Activated T-helper 17 cell treated with anti-CD3 and anti-CD28 coated beads, Interleukin-2, amount 50 U/mL, for 72 hours (primary cell): ENCODE results near the gene ZNF543. TPM values are rescaled to one million over a fixed set of nuclear protein-coding genes. Genes with fewer than 3 reads are reported as not detected.
"Not testable (repeated sequence)": the region's sequence is repeated elsewhere in the genome, so short reads cannot be mapped to it uniquely, and the experiment has no call there.

ENCODE experiments used
- ATAC-seq: fragments of 150-1000 bp; cut with Tn5 transposase; replicated peaks from 2 replicates; pipeline ENCODE4 v1.10.0; 2021; ENCODE audit warnings: mild to moderate bottlenecking, moderate library complexity
- H3K27ac Mint-ChIP-seq: one replicate; pipeline ENCODE4 v1.8.0; 2022; ENCODE audit warnings: mixed read lengths
- H3K27me3 Mint-ChIP-seq: one replicate; pipeline ENCODE4 v1.8.0; 2022; ENCODE audit warnings: mixed read lengths
- H3K36me3 Mint-ChIP-seq: one replicate; pipeline ENCODE4 v1.8.0; 2022; ENCODE audit warnings: low read depth, mild to moderate bottlenecking, mixed read lengths
- H3K4me1 Mint-ChIP-seq: one replicate; pipeline ENCODE4 v1.8.0; 2022; ENCODE audit warnings: mixed read lengths
- H3K4me3 Mint-ChIP-seq: one replicate; pipeline ENCODE4 v1.8.0; 2022; ENCODE audit warnings: mild to moderate bottlenecking, mixed read lengths
- H3K9me3 Mint-ChIP-seq: one replicate; pipeline ENCODE4 v1.8.0; 2022; ENCODE audit warnings: mixed read lengths
- total RNA-seq, 2 donors: library from RNA; stranded (reverse); gene quantifications; one replicate each; pipeline ENCODE4 v1.2.3, GENCODE V29; 2022

ZNF543 gene
- total RNA-seq, result 1 to 10 TPM; 6.6 to 6.7 TPM

DNA sequence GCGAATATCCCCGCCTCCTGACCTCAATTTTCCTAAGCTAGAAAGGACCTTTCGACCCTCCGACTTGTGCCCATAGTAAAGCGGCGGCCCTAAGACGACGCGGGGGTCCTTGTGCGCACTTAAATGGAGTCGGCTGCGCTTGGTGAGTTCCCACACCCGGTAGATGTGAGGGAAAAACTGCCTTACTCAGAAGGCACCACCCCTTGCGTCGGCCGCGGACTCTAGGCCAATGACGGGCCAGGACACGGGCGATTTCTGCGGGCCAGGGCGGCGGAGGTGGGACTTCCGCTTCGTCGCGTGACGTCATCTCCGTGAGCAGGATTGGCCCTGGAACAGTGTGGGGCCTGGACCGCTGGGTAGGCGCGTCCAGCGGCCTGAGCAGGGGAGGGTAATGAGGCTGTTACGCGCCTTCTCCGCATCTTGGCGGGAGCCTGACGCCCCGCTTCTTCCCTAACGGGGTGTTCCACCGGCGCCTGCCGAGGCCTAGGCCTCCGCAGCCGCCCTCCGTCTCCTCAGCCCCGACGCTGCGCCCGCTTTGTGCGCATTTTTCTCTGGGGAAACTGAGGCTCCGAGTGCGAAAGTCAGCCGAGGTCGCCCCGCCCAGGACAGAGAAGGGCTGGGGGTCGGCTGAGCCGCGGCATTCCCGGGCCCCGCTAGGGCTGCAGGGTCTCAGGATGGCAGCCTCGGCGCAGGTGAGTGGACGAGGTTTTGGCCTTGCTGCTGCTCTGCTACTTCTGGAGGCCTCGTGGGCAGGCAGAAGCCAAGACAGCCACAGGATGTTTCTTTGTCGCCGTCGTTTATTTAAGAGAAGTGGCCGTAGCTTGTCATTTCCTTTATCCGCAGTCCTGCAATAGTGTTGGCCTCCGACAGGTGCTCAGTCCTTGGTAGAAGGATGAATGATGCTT lies at the start of gene ZNF543:
Gene ZNF543, plus strand, starts transcription at position 293 of the 905 bp plus-strand sequence. Its CDS starts 382 bp downstream, at position 675.
- peak; percentile 100 for ATAC-seq

DNA sequence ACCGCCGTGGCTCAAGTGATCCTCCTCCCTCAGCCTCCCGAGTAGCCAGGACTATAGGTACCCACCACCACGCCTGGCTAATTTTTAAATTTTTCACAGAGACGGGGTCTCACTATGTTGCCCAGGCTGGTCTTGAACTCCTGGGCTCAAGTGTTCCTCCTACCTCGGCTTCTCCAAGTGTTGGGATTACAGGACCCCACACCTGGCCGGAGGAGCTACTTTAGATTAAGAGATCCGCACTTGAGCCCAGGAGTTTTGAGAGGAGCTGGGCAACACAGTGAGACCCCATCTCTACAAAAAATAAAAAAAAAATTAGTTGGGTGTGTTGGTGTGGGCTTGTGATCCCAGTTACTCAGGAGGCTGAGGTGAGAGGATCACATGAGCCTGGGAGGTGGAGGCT lies 49.0 kb upstream of the ZNF543 start:
- ATAC-seq, result no peak
- H3K27me3 Mint-ChIP-seq, result no peaks in the 10 kb centered on the region
- peaks cover 24% of the 10 kb centered on the region for H3K4me1 Mint-ChIP-seq
- H3K9me3 Mint-ChIP-seq, result peaks cover 8% of the 10 kb centered on the region
- H3K27ac Mint-ChIP-seq, result no peak overlapping the region
- peaks cover 52% of the 10 kb centered on the region for H3K36me3 Mint-ChIP-seq
- H3K4me3 Mint-ChIP-seq, result no peak overlapping the region

More for the DNA sequence above, at the start of gene ZNF543:
- peak within 1 kb of the TSS; percentile 94 for H3K4me3 Mint-ChIP-seq
- peaks cover 31% of the 10 kb centered on the region for H3K36me3 Mint-ChIP-seq
- H3K27ac Mint-ChIP-seq, result peak within 1 kb of the TSS; percentile 94
- peaks cover 12% of the 10 kb centered on the region for H3K4me1 Mint-ChIP-seq
- H3K27me3 Mint-ChIP-seq, result peaks cover 20% of the 10 kb centered on the region
- peaks cover 13% of the 10 kb centered on the region for H3K9me3 Mint-ChIP-seq

DNA sequence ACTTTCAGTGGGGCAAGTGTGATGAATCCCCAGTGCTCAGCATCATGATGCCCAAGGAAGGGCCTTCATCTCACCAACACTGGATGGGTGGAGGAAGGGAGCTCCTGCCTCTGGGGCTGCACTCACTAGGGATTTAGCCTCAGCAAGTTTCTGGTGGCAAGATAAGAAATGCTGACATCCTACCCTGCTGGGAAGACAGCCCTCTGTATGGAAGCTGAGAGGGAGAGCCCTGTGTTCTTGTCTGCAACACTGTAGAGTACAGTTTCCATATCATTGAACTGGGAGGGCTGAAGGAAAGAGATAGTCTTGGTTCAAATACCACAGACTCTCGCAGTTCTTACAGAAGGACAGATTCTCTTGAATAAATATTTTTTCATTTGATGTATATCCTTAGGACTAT lies 47.3 kb upstream of the ZNF543 start:
- Mint-ChIP-seq H3K27ac (peak overlapping the region; percentile 89), H3K27me3 (no peaks in the 10 kb centered on the region), H3K4me3 (peak overlapping the region; percentile 56), H3K9me3 (no peaks in the 10 kb centered on the region), H3K36me3 (peaks cover 52% of the 10 kb centered on the region), H3K4me1 (peaks cover 18% of the 10 kb centered on the region)
- no peak for ATAC-seq

DNA sequence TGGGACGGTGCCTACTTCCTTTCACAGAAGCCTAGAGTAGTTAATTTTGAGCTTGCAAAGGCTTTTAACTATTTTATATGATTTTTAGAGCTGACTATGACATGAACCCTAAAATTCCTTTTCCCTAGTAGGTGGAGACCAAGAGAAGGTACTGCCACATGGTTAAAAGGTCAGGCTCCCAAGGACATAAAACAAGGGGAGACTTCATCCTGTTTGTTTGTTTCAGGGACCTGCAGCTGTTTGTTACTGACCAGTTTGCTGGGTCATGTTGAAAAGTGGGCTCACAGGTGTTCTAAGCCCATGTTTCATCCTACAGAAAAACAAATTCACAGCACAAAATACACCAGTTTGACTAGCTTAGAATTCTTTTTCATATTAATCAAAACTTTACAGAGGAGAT lies 43.8 kb upstream of the ZNF543 start:
- Mint-ChIP-seq H3K4me3 (no peak overlapping the region), H3K27me3 (no peaks in the 10 kb centered on the region), H3K4me1 (peaks cover 8% of the 10 kb centered on the region), H3K36me3 (peaks cover 39% of the 10 kb centered on the region), H3K27ac (no peak overlapping the region), H3K9me3 (no peaks in the 10 kb centered on the region)
- no peak for ATAC-seq

DNA sequence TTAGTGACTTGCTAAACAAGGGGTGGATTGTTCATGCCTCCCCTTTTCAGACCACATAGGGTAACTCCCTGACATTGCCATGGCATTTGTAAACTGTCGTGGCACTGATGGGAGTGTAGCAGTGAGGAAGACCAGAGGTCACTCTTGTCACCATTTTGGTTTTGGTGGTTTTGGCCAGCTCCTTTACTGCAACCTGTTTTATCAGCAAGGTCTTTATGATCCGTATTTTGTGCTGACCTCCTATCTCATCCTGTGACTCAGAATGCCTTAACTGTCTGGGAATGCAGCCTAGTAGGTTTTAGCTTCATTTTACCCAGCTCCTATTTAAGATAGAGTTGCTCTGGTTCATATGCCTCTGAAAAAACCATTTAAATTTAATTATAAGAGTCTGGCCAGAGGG lies 41.8 kb upstream of the ZNF543 start:
- H3K9me3 Mint-ChIP-seq, H3K4me3 Mint-ChIP-seq, H3K27me3 Mint-ChIP-seq, ATAC-seq: not testable (repeated sequence)
- Mint-ChIP-seq H3K27ac (peak overlapping the region; percentile 52), H3K36me3 (peaks cover 31% of the 10 kb centered on the region), H3K4me1 (peaks cover 12% of the 10 kb centered on the region)

DNA sequence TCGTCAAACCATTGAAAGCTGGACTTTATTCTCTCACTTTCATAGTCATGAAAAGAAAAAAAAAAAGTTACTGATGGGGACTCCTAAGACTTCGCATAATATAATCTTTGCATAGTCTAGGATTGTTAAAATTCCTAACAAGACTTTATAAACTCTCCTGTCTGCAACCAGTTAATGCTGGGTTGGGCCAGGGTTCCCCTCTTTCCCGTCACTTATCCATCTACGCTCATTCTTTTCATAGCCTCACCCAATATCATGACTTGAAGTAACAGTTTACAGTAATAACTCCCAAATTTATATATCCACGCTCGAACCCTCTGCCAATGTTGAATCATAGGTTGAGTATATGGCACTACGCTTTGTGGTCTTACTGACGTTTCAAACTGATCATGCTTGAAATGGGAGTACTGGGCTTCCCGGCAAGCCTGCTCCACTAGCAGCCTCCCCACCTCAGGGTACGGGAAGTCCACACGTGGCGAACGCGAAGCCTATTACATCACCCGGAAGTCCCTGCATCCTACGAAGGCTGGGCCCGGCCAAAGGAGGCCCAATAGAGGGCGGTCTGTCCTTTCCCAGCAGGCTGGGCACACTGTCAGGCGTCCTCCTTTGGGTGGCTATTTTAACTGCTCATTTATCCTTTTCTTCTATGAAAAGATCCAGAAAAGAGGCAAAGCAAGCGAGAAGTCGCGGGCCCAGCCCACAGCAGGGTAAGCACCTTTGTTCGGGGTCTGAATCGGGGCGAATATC lies 40.7 kb upstream of the ZNF543 start:
- H3K27me3 Mint-ChIP-seq, result no peaks in the 10 kb centered on the region
- ATAC-seq, result peak; percentile 74
- H3K4me1 Mint-ChIP-seq, result peaks cover 10% of the 10 kb centered on the region
- peaks cover 22% of the 10 kb centered on the region for H3K36me3 Mint-ChIP-seq
- H3K27ac Mint-ChIP-seq, result no peak overlapping the region
- no peaks in the 10 kb centered on the region for H3K9me3 Mint-ChIP-seq
- H3K4me3 Mint-ChIP-seq, result no peak overlapping the region

DNA sequence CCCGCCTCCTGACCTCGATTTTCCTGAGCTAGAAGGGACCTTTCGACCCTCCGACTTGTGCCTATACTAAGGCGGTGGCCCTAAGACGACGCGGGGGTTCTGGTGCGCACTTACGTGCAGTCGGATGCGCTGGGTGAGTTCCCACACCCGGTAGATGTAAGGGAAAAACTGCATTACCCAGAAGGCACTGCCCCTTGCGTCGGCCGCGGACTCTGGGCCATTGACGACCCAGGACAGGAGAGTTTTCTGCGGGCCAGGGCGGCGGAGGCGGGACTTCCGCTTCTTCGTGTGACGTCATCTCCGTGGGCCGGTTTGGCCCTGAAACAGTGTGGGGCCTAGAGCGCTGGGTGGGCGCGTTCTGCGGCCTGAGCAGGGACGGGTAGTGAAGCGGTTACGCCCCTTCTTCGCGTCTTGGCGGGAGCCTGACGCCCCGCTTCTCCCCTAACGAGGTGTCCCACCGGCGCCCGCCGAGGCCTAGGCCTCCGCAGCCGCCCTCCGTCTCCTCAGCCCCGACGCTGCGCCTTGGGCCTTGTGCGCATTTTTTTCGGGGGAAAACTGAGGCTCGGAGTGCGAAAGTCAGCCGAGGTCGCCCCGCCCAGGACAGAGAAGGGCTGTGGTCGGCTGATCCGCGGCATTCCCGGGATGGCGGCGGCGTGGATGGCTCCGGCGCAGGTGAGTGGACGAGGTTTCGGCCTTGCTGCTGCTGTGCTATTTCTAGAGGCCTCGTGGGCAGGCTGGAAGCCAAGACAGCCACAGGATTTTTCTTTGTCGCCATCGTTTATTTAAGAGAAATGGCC lies 39.9 kb upstream of the ZNF543 start, which contains the start of gene ZNF460:
Gene ZNF460, plus strand, starts transcription at position 321 of the 797 bp plus-strand sequence. Its CDS starts 322 bp downstream, at position 643.
- peak; percentile 73 for ATAC-seq
- Mint-ChIP-seq H3K36me3 (peaks cover 17% of the 10 kb centered on the region), H3K4me3 (no peak within 1 kb of the TSS), H3K9me3 (no peaks in the 10 kb centered on the region), H3K4me1 (peaks cover 16% of the 10 kb centered on the region), H3K27me3 (no peaks in the 10 kb centered on the region), H3K27ac (no peak within 1 kb of the TSS)

DNA sequence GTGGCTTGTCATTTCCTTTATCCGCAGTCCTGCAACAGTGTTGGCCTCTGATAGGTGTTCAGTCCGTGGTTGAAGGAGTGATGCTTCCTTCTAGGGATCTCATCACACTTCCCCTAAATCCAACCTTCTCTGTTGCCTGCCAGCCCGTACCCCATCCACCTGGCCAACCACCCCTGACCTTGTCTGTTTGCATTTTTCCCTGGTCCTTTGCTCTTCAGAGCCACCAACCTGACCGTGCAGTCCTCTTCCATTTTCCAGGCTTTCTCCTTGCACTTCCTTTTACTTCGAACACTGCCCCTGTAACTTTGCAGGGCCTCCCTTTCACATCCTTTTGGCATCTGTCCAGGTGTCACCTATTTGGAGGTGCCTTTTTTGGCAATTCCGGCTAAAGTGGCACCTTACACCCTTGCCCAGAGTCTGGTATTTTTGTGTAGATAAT lies 39.3 kb upstream of the ZNF543 start:
- ATAC-seq, result no peak
- no peaks in the 10 kb centered on the region for H3K9me3 Mint-ChIP-seq
- no peak overlapping the region for H3K4me3 Mint-ChIP-seq
- H3K36me3 Mint-ChIP-seq, result peaks cover 10% of the 10 kb centered on the region
- no peak overlapping the region for H3K27ac Mint-ChIP-seq
- H3K4me1 Mint-ChIP-seq, result peaks cover 18% of the 10 kb centered on the region
- H3K27me3 Mint-ChIP-seq, result no peaks in the 10 kb centered on the region

DNA sequence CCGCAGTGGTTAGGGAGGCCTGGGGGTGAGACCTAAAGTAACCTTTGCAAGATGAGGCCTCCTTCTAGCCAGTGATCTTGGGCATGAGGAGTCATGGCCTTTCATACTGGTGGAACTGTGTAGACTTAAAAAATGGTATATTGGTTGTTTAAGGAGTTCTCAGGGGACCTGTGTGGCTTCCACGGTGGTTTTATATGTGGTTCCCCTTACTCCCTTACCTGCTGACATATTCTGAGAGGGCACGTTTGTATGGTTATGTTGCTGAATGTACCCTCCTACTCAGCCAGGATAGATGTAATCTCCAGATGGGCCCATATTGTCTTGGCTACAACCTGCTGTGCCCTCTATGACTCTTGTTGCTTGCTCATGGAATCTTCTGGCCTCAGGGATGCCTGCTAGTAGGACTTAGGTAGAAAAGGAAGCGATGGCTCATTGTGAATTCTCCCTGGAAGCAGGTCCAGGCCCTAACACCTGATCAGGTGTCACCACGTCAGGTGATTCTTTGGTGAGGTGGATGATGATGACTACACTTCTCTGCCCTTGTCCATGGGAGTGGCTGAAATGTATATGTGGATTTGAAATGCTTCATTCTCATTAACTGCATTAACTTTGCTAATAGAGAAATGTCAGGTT lies 38.1 kb upstream of the ZNF543 start:
- no peaks in the 10 kb centered on the region for H3K36me3 Mint-ChIP-seq
- H3K4me1 Mint-ChIP-seq, result peaks cover 22% of the 10 kb centered on the region
- no peaks in the 10 kb centered on the region for H3K9me3 Mint-ChIP-seq
- H3K27me3 Mint-ChIP-seq, result no peaks in the 10 kb centered on the region
- no peak overlapping the region for H3K27ac Mint-ChIP-seq
- H3K4me3 Mint-ChIP-seq, result no peak overlapping the region
- ATAC-seq, result peak; percentile 56

DNA sequence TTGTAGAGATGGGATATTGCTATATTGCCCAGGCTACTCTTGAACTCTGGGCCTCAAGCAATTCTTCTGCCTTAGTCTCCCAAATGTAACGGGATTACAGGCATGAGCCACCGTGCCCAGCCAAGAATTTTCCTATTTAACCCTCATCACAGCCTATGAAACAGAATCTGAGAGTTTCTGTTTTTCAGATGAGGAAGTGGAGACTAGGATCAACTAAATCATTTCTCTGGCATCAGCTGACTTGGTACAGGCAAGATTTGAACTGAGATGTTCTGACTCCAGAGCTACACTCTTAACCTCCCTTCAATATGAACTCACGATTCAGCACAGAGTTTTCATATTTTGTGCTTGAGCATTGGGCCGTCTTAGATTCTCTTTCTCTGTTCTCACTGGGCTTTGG lies 31.9 kb upstream of the ZNF543 start:
- no peak overlapping the region for H3K4me3 Mint-ChIP-seq
- peaks cover 16% of the 10 kb centered on the region for H3K4me1 Mint-ChIP-seq
- ATAC-seq, result no peak
- H3K9me3 Mint-ChIP-seq, result peaks cover 11% of the 10 kb centered on the region
- H3K27ac Mint-ChIP-seq, result no peak overlapping the region
- no peaks in the 10 kb centered on the region for H3K36me3 Mint-ChIP-seq
- no peaks in the 10 kb centered on the region for H3K27me3 Mint-ChIP-seq

DNA sequence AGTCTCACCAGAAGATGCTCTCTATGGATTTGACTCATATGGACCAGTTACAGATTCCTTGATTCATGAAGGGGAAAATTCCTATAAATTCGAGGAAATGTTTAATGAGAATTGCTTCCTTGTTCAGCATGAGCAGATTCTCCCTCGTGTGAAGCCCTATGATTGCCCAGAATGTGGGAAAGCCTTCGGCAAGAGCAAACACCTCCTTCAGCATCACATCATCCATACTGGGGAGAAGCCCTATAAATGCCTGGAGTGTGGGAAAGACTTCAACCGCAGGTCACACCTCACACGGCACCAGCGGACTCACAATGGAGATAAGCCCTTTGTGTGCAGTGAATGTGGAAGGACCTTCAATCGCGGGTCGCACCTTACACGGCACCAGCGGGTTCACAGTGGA lies 29.3 kb upstream of the ZNF543 start:
- no peaks in the 10 kb centered on the region for H3K27me3 Mint-ChIP-seq

DNA sequence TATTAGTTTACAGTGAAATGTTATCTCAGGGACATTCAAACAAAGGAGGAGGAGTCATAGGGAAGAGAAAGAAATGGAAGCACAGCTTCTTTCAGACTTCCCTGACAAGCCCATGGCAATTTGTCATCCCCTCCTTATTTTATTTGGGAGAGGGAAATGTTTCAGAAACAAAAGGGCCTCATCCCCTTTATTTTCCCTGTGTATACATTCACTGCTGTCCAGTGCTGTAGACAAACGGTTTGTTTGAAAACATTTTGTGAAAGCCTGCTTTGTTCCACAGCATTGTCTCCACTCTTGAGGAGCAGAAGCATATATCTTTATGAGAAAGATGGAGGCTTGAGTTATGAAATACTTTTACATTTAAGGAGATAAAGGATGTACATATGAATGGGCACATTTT lies 27.7 kb upstream of the ZNF543 start:
- ATAC-seq, result no peak
- H3K27ac Mint-ChIP-seq, result no peak overlapping the region
- H3K36me3 Mint-ChIP-seq, result no peaks in the 10 kb centered on the region
- H3K4me3 Mint-ChIP-seq, result no peak overlapping the region
- peaks cover 15% of the 10 kb centered on the region for H3K9me3 Mint-ChIP-seq
- H3K4me1 Mint-ChIP-seq, result peaks cover 10% of the 10 kb centered on the region
- no peaks in the 10 kb centered on the region for H3K27me3 Mint-ChIP-seq

More for the DNA sequence above, 29.3 kb upstream of the ZNF543 start:
- peaks cover 15% of the 10 kb centered on the region for H3K9me3 Mint-ChIP-seq
- H3K4me3 Mint-ChIP-seq, result no peak overlapping the region
- no peak overlapping the region for H3K27ac Mint-ChIP-seq
- no peak for ATAC-seq
- H3K4me1 Mint-ChIP-seq, result peaks cover 12% of the 10 kb centered on the region
- H3K36me3 Mint-ChIP-seq, result no peaks in the 10 kb centered on the region

DNA sequence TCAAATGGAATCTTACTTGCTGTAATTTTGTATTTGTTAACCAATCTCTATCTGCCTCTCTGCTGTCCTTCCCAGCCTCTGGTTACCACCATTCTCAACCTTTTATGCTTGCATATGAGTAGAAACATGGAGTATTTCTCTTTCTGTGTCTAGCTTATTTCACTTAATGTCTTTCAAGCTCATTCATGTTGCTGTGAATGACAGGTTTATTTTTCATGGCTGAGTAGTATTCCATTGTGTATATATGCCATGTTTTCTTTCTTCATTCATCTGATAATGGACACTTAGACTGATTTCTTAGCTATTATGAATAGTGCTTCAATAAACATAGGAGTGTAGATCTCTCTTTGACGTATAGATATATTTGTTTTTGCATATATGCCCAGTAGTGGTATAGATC lies 26.6 kb upstream of the ZNF543 start:
- Mint-ChIP-seq H3K27me3 (no peaks in the 10 kb centered on the region), H3K27ac (peak overlapping the region; percentile 39), H3K36me3 (no peaks in the 10 kb centered on the region), H3K4me1 (peaks cover 14% of the 10 kb centered on the region), H3K9me3 (peaks cover 18% of the 10 kb centered on the region), H3K4me3 (no peak overlapping the region)
- no peak for ATAC-seq

DNA sequence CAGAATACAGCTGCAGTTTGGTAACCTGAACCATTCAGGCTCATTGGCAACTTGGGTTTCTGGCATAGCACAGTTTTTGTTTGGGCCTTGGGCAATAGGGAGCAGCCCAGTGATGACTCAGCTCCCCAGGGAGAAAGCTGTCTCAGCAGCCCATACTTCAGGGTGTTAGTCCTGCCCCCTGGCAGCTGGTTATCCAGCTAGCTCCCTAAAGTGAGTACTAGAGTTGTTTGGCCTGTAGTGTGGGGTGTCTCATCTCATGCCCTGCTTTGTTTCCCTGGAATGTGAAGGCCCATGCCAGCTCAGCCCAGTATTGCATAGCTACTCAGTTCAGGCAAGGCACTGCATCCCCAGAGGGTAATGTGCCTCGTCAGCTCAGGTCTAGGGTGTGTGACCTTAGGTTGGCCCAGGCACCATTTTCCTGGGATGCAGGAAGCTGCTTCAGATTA lies 18.2 kb upstream of the ZNF543 start:
- Mint-ChIP-seq H3K4me3 (no peak overlapping the region), H3K27ac (no peak overlapping the region), H3K4me1 (peaks cover 9% of the 10 kb centered on the region), H3K9me3 (peaks cover 8% of the 10 kb centered on the region), H3K27me3 (no peaks in the 10 kb centered on the region), H3K36me3 (peaks cover 46% of the 10 kb centered on the region)
- no peak for ATAC-seq
